NCI-H345 (cell line): ENCODE results near the gene STC2.

Experiments
- DNase-seq: peaks from one replicate; lab custom pipeline; 2025; lab: John Stamatoyannopoulos, UW

STC2 gene

DNA sequence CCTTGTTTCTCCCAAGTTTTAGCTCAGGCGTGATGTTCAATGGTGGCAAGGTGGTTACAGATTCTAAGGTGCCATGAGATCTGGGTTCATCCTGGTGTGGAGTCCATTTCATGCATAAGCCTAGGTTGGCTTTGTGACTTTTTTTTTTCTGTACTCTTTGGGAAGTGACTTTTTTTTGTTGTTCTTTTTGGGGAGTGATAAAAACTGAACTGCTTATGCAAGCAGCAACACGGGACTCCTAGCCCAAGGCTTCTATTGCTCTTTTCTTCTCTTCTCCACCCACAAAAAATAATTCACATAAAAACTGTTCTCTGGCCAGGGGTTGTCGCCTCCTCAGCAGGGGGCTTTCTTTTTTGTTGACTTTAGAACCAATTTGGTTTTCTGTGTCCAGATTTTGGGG lies 15.4 kb downstream of the STC2 start:
- no peak for DNase-seq

DNA sequence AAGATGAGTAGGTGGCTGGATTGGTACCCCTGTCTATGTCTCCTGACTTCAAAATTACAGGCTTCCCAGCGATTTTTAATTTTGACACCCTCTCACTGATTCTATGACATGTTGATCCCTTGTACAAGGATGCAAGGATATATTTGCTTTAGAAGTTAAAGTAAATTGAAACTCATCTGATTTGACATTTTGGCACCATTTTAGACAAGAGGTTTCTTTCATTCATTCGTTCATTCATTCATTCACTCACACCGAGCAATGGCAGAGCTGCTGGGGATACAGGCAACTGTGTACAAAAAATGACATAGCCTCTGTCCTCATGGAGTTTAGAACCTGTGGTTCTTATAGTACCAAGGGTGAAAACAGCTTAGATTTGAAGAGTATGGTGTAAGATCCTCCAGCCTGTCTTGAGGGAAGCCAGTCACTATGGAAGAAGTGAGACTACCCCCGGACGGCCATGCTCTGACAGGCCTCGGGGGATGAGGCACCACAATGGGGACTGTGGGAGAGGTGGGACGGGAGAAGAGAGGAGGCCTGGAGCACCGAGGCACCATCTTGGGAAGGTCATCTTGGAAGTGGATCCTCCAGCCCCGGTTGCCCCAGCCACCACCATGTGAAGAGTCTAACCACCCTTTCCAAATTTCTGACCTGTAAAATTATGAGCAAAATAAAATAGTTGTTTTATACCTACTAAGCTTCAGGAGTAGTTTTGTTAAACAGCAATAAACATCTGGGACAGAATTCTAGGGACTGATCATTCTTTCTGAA lies 16.2 kb downstream of the STC2 start:
- no peak for DNase-seq

DNA sequence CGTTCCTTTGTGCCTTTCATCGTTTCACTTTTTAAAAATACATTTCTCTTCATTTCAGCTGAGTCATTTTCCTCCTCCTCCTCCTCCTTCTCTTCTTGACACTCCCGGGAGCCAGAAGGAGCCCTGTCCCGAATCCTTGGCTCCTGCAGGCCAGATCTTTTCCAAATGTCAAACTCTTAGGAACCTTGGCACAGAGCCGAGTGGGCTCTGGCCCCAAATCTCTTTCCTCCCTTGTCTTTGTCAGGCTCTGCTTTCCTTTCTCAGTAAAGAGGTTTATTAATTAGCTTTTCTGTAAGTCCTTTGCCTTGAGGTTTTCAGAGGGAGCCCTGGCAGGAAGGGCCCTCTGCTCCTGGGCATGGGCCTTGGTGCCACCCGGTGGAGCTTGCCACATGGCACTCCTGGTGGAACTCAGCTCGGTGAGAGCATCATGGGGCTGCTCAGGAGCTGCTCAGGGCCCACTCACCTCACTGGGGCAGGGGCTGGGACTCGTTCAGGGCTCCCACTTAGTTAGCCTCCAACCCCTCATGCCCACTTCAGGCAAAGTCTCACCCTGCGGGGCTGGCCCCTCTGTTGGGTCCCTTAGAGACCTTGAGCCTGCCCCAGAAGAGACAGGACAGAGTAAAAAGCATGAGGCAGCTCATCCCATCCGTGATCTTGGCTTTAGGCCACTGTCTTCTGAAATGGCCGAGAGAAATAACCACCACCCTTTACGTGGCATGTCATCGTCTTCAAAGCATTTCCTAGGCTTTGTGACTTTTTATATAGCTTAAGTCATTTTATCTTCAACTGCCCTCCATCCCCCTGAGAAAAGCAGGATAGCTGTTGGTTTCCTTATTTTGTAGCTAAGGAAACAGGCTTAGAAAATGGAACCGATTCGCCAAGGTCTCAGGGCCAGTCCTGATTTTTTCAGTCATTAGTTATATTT lies 17.1 kb downstream of the STC2 start:
- no peak for DNase-seq

DNA sequence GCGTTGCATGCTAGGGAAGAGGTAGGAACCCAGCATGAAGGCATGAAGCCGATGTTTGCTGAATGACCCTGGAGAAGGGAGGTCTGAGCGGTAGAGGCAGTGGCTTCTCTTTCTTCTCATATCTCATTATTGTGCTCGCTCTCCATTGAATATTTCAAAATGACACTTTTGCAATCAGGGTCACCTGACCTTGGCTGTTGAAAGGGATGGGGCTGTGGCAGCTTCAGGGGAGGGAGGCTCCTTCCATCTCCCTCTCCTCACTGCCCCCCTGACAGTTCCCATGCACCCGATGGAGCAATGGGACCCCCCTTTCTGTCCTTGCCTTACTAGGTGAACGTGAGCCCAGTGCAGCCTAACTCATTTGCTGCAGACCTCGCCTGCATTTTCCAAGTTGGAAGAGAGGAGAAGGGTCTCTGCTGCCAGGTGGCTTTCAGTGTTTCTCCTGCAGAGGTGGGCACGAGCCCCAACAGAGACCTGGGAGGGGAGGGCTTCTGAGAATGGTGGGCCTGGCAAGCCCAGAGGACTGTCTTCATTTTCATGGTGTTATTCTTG lies 17.9 kb downstream of the STC2 start:
- no peak for DNase-seq

DNA sequence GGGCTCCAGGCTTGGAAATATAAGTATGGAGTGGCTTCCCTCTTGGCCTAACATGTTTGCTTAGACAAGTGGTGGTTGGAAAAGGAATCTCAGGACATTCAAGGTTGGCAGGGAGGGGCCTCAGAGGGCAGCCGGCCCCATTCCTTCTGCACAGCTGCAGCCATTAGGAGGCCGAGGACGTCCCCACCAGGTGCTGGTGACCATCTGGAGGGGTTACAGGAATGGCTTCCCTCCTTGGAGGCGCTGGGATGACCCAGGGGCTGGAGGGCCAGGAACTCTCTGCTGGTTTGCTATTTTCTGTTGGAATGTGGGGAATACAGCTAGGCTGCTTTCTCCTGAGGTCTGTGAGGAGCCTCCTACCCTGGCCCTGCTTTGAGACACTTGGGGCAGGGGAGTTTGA lies 18.5 kb downstream of the STC2 start:
- DNase-seq = no peak

DNA sequence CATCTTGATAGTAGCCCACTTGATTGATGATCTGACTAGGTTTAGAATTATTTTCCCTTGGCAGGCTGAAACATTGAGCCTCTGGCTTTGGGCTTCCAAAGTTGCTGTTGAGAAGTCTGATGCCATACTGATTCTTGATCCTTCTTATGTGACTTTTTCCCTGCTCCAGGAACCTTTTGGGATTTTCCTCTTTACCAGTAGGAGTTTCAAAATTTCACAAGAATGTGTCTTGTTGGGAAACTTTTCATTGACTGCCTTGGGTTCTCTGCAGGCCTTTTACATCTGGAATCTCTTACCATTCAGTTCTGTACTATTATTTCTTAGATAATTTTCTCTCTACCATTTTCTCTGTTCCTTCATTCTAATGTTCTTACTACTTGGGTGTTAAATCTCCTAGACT lies 20.0 kb downstream of the STC2 start:
- DNase-seq = no peak

DNA sequence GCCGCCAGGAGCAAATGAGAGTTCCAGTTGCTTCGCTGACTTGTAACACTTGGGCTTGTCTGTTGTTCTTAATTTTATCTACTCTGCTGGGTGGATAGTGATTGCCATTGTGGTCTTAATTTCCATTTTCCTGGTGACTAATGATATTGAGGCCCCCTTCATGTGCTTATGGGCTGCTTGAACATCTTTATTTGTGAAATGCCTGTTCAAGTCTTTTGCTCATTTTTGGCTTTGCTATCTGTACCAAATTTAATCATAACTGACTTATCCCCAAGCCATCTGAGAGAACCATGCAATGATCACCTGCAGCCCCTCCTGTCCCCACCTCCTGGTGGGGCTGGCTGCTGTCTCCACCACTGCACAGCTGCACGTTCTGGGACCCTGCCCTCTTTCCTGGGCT lies 20.5 kb downstream of the STC2 start:
- DNase-seq = no peak

DNA sequence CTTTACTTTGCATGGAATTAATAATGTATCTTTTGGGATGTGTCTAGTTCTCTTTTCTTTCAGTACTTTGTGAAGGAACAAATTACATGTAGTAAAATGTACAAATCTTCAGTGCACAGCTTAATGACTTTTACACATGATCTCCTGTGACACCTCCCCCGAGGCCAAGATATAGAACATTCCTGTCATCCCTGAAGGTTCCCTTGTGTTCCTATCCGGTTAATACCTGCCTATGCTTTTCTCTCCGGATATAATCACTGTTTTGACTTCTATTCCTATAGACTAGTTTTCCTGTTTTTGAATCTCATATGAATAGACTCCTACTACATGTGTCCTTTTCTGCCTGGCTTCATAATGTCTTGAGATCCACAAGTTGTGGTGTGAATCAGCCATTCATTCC lies 21.5 kb downstream of the STC2 start:
- no peak for DNase-seq

DNA sequence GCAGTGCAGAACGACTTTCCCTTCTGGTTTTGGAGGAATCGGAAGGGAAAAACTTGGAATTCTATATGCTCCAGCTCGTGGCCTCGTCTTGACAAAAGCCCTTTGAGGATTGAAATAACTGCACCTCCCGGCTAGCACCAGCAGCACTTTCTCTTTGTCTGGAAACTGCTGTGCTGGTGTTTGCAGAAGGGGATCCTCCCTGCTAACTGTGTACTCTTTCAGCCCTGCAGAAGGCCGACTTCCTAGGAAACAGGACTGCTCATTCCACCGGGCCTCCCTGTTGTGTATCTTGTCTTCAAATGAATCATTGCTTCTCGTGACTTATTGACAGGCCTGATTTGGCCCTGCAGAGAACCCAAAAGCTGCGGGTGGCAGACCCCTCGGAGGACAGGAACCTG lies 23.6 kb downstream of the STC2 start:
- DNase-seq = no peak

DNA sequence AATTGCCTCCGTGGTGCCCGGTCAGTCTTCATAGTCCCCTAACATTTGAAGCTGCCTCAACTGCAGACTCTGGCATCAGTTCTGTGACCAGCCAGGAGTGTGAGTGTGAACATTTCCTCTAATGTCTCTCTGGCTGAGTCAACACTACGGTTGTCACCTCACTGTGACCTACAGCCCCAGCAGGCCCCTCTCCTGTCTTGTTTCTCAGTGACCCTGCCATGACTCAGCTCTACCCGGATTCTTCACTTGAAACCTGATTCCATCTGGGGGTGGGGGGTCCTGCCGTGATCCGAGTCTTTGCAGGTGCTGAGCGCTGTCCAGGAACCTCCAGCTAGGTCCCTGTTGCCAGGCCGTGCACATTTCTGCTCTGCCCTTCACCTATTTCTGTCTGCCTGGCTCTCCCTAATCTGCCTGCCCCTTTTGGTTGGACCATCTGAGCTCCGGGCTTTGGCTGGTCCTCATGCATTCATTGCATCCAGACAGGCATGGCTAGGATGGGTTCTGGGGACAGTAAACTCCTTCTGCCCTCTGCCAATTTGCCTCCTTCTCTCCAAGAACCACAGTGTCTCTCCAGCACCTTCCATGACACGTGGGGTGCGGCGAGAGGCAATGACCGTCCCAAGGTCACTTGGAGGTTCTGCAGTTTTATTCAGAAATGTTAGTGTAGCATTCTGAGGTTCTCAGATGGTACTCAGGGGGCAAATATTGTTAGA lies 24.2 kb downstream of the STC2 start:
- no peak for DNase-seq

DNA sequence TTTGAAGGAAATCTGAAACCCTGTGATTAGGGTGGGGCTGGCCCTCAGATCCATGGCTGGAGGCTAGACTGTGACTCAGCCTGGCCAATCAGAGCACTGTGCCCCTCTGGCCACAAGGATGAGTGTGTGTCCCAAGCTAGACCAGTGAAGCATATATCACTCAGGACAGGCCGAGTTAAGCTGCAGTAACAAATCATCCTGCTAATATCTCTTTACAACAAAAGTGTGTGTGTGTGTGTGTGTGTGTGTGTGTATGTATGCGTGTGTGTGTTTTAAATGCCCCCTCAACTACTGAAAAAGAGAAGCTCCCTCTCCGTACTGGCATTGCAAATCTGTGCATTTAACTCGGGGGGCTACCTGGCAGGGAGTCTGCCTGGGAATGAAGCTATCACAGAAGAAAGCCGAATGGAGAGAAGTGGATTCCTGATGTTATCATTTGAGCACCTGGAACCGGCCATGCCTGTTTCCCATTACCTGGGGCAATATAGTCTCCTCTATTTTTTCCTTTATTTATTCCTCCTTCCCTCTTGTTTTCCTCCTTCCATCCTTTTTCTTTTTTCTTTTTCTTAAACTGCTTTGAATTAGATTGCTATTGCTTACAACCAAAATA lies 25.6 kb downstream of the STC2 start:
- DNase-seq = peak; percentile 55

DNA sequence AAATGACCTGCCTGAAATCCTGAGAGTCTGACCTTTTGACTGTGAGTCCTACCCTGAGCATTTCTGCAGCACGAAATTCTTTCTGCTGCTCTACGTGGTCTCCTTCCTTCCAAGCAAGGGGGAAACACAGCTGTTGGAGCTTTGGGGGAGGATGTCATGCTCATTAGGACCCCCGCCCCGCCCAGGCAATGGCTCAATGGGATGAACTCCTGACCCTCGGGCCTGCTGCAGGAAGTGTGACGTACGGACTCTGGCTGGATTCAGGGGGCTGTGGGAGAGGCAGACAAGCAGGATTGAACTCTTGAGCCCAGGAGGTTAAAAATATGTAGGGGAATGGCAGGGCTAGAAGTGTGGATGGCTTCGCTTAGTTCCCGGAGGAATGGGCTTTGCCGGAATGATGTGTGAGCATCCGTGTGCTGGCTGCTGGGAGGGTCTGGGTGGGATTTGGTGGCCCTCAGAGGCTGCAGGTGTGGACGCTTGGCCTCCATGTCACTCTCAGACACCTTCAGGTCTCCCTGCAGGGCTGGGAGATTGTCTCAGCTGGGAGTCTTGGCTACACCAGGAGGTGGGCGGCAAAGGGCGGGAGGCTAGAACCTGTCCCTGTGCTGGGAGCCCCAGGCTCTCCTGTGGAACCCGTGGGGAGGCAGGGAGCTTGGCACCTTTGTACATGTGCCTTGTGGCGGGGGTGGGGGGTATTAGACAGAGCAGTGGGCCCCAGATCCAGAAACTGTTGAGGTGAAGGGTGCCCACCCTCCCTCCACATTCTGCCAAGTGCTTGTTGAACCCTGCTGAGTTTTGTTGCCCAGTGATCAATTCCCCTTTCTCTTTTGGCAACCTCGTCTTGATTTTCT lies 26.3 kb downstream of the STC2 start:
- DNase-seq = no peak

DNA sequence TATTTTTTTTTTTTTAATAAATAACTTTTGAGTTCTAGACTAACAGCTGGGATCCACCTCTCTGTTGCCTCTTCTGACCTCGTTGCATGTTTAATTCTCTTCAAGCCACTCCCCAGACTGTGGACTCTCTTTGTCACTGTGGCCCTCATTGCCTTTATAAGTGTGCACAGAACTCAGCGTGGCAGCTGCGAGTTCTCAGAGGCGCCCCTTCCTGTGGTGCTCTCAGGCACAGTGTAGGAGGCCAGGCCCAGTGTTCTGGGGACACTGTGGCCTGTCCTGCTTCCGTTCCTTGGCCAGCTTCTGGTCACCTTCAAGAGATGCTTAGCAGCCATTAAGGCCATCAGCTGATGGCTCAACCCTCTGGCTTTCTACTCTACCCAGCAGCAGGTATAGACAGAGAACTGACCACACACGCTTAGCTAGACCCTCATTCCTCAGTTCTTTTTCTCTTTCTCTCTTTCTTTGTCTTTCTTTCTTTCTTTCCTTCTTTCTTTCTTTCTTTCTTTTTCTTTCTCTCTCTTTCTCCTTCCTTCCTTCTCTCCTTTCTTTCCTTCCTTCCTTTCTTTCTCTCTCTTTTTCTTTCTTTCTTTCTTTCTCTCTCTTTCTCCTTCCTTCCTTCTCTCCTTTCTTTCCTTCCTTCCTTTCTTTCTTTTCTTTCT lies 27.7 kb downstream of the STC2 start:
- DNase-seq = no peak

DNA sequence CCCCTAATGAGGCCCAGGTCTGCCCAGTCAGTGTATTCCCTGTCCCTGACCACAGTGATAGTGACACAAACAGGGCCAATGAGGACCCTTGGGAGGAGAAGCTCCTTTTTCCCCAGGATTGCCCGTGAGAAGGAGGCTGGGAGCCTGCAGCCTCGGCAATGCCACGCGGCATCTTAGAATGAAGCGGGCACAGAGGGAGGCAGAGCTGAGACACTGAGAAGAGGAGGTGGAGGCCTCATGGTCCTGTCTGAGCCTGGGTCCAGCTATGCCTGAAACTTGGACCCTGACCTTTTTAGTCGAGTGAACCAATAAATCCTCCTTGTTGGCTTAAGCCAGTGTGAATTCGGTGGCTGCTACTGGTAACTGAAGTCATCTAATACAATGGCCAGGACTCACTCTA lies 28.4 kb downstream of the STC2 start:
- DNase-seq = no peak

DNA sequence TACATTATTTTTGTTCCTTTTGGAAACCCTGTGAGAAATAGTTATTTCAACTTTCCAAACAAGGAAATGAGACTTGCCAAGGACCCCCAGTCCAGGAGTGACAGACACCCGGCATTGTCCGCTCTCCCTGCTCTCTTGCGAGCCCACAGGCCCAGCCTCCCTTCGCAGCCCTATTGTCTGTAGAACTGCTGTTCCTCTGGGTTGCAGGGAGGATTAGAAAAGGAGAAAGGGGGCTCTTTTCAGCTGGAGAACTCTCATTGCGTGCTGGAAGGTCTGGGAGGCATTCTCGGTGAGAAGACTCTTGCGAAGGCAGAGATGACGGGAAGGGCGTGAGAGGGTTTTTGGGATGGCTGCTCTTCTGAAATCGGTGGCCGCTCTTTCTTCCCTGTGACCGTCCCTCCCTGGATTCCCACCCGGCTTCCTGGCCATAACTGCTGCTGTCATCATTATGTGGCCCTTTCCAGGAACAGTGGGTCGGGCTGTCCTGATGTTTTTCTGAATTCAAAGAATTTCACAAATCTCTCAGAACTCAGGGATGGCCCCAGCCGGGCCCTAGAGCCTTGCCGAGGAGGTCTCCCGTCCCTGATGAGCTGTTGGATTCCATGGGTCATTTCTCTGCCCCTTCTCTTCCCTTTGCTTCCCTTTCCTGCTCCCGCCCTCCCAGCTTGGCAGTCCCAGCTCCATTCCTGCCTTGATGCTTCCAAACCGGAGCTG lies 29.8 kb downstream of the STC2 start:
- DNase-seq = no peak

DNA sequence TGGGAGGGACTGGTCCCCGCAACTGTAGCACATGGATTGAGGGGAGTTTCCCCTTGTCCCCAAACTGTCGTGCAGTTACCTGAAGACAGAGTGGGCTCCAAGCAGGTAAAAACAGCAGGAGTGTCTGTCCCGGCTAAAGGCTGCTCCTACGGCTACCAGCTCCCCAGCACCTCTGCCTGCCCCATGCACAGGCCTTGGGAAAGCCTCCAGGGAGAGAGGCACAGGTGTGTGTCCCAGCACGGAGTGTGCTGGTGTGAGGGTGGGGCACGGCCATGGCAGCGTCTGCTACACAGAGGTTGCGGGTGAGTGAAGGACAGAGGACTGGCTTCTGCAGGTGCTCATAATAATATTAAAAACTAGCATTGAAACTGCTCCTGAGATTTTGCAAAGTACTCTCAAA lies 30.4 kb downstream of the STC2 start:
- no peak for DNase-seq

DNA sequence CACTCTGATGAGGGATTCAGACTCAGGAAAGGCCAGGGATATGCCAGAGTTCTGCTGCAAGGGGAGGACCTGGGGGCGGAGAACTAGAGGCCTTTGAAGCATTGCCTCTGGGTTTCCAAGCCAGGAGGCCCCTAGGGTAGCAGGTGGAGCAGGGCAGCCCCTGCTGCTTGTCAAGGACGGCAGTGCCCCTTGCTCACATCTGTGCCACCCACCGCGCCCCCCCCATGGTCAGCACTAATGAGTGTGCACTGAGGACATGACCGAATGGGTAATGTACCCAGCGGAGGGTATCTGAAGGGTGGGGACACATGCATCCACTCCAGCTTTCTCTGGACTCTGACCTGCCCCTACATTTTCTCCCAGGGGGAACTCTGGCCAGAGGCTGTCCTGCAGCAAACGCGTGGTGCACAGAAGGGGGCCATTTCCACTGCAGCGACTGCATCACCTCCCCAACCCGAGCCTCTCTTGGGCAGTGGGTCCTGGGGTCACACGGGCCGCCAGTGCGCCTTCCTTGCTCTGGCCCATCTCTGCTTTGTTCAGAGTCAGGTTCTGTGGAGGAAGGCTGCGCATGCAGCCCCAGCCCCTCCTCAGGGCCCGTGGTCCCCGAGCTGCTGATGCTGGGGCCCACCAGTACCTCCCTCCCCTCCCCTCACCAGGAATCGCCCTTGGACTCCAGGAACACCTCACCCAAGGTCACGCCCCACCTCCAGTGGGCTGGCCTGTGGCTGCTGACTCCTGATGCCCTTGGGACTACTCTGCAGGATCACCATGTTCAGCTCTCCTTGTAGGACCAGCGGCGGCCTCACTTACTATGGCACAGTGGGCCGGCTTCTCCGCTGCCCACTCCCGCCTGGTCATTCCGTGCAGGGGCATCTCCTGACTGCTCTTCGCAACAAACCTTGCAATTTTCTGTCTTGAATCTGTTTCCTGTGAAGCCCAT lies 31.2 kb downstream of the STC2 start:
- no peak for DNase-seq

DNA sequence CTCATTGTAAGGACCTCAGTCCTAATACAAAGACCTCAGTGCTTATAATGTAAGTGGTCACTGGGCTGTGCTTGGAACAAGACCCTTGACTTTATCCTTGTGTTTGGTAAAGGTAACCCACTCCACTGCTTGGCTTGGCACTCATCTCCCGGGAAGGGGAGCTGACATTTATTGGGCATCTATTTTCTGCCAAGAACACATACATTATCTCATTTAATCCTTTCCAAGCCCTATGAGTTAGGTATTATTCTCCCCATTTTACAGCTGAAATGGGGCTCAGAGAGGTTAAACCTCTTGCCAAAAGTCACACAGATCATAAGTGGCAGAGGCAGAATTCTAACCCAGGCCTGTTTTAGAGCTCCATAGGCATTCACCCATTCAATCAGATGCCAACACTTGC lies 32.4 kb downstream of the STC2 start:
- no peak for DNase-seq
